GM18861 (cell line): ENCODE measurements around the gene DOK7.
"Not testable (repeated sequence)": the region's sequence is repeated elsewhere in the genome, so short reads cannot be mapped to it uniquely, and the experiment has no call there.

Source experiments
- ATAC-seq: cut with Tn5 transposase; IDR thresholded peaks from one replicate; pipeline ENCODE4 v1.9.1; 2021; ENCODE audit not compliant: unreplicated experiment

The DOK7 gene

GRCh38 chr4:3442959-3443749, 20.0 kb upstream of the DOK7 start:
- ATAC-seq: no peak

- no peak for ATAC-seq
Observed at GRCh38 chr4:3443750-3444309, 19.3 kb upstream of the DOK7 start.

- no peak for ATAC-seq
Observed at GRCh38 chr4:3444351-3445110, 18.6 kb upstream of the DOK7 start.

GRCh38 chr4:3445111-3445820, 17.8 kb upstream of the DOK7 start:
- ATAC-seq: no peak

GRCh38 chr4:3445829-3446545, 17.1 kb upstream of the DOK7 start:
- ATAC-seq: no peak

GRCh38 chr4:3446631-3447320, 16.3 kb upstream of the DOK7 start:
- no peak for ATAC-seq

GRCh38 chr4:3447431-3448395, 15.4 kb upstream of the DOK7 start:
- ATAC-seq: no peak

- no peak for ATAC-seq
Observed at GRCh38 chr4:3449047-3449573, 14.0 kb upstream of the DOK7 start.

- no peak for ATAC-seq
Observed at GRCh38 chr4:3449574-3450534, 13.3 kb upstream of the DOK7 start.

- ATAC-seq: no peak
Observed at GRCh38 chr4:3450643-3451042, 12.5 kb upstream of the DOK7 start.

GRCh38 chr4:3451956-3452355, 11.2 kb upstream of the DOK7 start:
- no peak for ATAC-seq

GRCh38 chr4:3452376-3452775, 10.7 kb upstream of the DOK7 start:
- ATAC-seq: no peak

GRCh38 chr4:3455596-3455995, 7.5 kb upstream of the DOK7 start:
- ATAC-seq: not testable (repeated sequence)

GRCh38 chr4:3458371-3458770, 4.7 kb upstream of the DOK7 start:
- no peak for ATAC-seq

- not testable (repeated sequence) for ATAC-seq
Observed at GRCh38 chr4:3459156-3459555, 4.0 kb upstream of the DOK7 start.

- no peak for ATAC-seq
Observed at GRCh38 chr4:3460926-3461325, 2.2 kb upstream of the DOK7 start.

GRCh38 chr4:3461515-3462291, 1.4 kb upstream of the DOK7 start:
- no peak for ATAC-seq
